CD1c-positive myeloid dendritic cell (primary cell): ENCODE data around the gene GNAI2.

Experiments used
- DNase-seq: peaks from one replicate; pipeline ENCODE4 v3.0.0-alpha.2; 2016; ENCODE audit errors: extremely low spot score

Gene GNAI2

DNA sequence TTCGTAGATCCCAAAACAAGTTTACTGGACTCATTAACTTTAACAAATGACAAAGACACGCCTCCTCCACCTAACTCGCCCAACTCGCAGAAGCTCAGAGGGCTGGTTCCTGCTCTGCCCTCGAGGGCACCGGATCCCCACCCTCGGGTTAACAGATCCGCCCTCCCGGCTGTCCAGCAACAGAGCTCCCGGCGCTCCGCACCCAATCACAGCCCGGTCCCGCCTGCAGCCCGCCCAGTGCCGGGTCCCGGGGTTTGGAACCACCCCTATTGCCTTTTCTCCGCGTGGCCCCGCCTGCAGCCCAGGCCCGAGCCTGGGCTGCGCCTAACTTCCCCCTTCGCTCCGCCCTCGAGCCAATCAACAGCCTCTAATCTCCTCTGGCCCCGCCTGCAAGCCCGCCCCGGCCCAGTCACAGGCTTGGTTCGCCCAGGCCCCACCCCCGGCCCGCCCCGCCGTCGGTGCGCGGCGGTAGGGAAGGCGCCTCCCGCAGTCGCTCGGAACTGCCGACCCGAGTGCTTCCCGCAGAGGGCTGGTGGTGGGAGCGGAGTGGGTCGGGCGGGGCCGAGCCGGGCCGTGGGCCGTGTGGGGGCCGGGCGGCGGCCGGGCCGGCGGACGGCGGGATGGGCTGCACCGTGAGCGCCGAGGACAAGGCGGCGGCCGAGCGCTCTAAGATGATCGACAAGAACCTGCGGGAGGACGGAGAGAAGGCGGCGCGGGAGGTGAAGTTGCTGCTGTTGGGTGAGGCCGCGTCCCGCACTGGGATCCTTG lies at the start of gene GNAI2:
TSS of gene GNAI2 (plus strand) at position 489 of the 768 bp plus-strand sequence. CDS start at position 621, 132 bp downstream.
- peak; percentile 99 for DNase-seq

DNA sequence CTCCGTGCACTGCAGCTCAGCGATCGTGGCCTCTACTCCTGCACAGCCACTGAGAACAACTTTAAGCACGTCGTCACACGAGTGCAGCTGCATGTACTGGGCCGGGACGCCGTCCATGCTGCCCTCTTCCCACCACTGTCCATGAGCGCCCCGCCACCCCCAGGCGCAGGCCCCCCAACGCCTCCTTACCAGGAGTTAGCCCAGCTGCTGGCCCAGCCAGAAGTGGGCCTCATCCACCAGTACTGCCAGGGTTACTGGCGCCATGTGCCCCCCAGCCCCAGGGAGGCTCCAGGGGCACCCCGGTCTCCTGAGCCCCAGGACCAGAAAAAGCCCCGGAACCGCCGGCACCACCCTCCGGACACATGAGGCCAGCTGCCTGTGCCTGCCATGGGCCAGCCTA lies 48.3 kb upstream of the GNAI2 start:
- no peak for DNase-seq

DNA sequence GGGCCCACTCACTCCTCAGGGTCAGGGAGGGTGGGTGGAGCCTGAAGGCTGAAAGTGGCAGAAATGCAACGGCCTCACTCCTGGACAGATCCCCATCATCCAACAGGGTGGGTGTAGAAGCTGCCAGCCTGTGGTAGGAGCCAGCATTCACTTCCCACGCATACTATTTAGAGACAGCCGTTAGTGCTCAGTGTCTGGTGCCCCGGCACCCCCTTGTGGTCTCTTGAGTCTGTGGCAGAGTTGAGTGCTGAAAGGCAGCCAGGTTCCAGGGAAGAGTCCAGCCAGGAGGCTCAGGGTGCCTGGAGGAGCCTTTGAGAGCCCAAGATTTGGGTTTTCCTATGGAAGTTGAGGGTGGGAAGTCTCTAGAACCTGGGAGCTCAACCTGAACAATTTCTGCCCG lies 46.7 kb upstream of the GNAI2 start:
- peak; percentile 72 for DNase-seq

DNA sequence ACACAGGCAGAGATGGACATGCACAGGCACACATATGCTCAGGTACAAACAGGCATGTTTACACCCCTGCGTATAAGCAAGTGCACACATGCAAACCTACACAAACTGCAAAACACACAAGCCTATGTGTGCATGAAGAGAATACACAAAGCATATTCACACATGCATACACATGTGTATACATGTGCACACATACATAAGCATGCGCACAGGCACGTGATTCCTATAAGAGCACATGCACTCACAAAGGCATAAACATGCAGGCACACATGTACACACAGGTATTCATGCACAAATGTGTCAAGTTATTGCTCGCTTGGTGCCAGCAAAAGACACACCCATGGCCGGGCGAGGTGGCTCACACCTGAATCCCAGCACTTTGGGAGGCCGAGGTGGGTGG lies 46.0 kb upstream of the GNAI2 start:
- no peak for DNase-seq

DNA sequence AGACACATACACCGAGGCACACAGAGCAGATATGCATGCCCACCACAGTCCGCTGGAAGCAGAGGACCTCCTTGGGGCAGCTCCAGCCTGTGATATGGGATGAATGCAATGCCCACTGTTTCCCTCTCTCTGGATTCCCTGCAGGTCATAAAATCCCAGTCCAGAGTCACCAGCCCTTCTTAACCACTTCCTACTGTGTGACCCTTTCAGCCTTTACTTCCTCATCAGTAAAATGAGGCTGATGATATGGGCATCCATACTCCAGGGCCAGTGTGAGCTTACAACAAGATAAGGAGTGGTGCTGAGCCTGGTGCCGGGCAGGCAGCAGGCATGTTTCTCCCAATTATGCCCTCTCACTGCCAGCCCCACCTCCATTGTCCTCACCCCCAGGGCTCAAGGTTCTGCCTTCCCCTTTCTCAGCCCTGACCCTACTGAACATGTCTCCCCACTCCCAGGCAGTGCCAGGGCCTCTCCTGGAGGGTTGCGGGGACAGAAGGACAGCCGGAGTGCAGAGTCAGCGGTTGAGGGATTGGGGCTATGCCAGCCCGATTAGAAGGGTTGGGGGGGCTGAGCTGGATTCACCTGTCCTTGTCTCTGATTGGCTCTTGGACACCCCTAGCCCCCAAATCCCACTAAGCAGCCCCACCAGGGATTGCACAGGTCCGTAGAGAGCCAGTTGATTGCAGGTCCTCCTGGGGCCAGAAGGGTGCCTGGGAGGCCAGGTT lies 44.9 kb upstream of the GNAI2 start, which contains the start of gene GNAT1:
TSS of gene GNAT1 (plus strand) at position 675 of the 725 bp plus-strand sequence. CDS start 116 bp downstream, outside the sequence.
- DNase-seq: peak; percentile 45

DNA sequence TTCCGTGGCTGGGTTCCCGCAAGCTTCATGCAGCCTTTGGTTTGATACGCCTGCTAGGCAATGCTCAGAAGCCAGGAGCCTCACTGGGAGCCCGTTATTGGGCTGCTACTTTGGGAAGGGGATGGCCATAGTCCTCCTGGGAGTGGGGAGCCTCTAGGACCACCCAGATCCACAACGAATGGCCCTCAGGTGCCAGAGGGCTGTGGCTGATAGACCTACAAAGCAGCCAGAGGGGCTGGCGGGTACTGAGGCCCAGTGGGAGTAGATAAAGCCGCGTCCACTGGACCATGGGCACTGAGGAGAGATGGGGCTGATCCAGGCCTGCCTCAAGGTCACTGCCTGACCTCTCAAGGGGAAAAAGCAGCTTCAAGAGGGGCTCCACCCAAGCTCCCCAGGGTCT lies 43.9 kb upstream of the GNAI2 start:
- no peak for DNase-seq

DNA sequence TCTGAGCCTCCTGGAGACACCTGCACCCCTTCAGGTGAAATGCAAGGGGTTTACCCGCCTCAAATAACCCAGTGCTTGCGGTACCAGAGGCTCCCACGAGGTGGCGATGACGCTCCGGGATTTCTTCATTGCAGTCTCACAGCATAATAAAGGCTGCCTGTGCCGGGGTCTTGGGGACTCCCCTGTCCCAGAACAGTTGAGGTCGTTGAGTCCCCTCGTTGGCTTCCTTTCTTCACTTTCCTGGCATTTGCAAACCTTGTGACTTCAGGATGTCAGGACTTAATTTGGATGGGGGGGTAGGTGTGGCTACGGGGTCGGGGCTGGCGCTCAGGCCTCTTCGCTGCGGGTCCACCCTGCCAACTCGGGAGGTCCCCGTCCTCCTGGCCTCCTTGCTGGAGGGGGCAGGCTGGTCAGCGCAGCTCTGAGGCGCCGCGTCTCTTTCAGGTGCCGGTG lies 43.3 kb upstream of the GNAI2 start:
- peak; percentile 84 for DNase-seq

DNA sequence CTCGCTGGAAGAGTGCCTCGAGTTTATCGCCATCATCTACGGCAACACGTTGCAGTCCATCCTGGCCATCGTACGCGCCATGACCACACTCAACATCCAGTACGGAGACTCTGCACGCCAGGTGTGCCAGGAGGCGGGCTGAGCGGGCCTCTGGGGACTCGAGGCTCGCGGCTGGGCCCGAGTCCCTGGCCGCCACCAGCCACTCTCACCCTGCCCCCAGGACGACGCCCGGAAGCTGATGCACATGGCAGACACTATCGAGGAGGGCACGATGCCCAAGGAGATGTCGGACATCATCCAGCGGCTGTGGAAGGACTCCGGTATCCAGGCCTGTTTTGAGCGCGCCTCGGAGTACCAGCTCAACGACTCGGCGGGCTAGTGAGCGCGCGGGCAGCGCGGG lies 42.7 kb upstream of the GNAI2 start:
- no peak for DNase-seq

DNA sequence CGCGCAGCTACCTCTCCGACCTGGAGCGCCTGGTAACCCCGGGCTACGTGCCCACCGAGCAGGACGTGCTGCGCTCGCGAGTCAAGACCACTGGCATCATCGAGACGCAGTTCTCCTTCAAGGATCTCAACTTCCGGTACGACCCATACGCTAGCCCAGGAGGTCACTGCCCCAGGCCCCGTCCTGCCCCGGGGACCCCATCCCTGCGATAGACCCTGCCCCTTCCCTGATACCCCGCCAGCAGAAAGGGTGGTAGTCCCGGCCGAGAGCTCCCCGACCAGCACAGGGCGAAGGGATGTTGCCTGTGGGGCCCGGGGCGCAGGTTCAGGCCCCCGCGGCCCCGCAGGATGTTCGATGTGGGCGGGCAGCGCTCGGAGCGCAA lies 42.3 kb upstream of the GNAI2 start:
- no peak for DNase-seq

DNA sequence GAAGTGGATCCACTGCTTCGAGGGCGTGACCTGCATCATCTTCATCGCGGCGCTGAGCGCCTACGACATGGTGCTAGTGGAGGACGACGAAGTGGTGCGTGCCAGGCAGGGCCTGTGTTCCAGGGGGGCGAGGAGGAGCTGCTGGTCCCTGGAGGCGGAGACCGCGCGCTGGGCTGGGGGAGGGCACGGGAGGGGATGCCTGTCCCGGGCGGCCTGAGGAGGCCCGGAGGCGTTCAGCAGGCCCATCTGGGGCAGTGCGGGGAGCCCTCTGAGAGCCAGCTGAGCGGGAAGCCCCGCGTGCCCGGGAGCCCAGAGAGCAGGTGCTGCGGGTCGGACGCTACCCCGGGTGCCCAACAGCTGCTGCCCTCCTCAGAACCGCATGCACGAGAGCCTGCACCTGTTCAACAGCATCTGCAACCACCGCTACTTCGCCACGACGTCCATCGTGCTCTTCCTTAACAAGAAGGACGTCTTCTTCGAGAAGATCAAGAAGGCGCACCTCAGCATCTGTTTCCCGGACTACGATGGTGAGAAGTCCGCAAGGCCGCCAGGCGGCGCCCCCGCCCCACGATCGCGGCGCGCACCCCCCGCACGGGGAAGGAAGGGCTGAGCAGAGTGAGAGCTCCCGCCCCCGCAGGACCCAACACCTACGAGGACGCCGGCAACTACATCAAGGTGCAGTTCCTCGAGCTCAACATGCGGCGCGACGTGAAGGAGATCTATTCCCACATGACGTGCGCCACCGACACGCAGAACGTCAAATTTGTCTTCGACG lies 41.7 kb upstream of the GNAI2 start:
- DNase-seq: peak; percentile 76

DNA sequence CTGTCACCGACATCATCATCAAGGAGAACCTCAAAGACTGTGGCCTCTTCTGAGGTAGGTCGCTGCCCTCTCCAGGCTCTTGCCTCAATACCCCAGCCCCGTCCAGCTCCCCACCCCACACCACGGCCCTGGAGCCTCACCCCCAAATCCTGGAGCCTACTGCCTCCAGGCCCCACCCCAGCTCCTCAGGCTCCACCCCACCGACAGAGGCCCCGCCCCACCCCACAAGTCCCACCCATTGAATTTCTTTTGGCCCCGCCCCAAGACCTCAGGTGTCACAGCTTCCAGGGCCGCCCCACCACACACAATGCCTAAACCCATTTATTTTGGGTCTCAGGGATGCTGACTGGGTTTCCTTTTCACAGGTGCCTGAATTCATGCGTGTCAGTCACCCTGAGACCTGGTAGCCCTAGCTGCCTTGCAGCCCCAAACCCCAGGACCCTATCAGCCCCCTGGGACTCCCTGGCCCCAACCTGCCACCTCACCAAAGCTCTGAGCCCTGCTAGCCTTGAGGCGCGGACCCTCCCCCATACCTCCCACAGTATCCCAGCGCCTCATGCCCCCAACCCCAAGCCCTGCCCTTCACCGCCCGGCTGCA lies 41.0 kb upstream of the GNAI2 start:
- no peak for DNase-seq

DNA sequence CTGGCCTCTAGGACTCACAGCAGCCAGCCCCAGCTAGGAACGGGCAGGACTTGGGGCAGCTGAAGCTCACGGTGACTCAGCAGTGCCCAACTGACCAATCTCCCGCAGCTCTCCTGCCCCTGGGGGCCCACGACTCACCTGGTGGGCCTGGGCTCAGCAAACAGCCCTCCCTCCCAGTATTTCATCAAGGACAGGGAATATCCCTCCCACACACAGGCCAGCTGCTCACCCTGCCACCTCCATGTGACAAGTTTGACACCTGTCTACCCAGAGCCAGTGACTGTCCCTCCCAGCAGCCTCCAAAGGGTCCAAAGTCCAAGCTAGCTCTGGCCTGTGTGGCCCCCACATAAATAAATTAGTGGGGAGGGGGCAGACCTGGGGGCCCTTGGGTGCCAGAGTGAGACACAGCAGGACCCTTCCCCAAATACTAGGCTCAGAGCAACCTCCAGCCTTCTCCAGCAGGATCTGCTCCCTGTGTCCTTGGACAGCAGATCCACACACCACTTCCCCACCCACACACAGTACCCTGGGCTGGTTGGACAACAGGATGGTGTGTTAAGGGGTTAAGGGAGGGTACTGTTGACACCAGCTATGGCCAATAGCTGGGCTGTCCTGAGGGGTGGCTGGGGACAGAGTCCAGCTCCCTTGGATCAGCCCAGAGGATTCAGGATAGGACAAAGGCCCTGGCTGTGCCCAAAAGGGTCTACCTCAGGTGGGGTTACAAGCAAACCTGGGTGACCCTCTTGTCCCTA lies 40.3 kb upstream of the GNAI2 start:
- no peak for DNase-seq

DNA sequence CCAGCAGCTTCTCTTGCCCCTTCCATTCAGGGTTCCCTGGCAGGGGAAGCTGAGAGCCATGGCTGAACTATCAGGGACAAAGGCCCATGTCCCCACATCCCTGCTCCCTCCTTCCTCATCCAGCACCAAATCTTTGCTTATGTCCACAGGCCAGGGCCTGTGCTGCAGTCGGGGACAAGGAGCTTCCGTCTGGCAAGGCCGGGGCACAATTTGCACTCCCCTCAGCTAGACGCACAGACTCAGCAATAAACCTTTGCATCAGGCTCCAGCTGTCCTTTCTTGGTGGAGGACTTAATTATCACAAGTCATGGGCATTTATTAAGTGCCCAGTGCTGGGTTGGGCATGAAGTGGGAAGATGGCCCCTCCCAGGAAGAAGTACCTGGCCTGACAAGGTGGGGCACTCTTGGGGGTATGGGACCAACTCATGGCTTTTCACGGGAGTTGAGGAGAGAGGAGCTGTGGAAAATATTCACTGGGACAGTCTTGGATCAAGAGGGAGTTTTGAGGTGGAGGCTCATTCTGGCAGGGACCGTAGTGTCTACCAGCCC lies 39.7 kb upstream of the GNAI2 start:
- no peak for DNase-seq

DNA sequence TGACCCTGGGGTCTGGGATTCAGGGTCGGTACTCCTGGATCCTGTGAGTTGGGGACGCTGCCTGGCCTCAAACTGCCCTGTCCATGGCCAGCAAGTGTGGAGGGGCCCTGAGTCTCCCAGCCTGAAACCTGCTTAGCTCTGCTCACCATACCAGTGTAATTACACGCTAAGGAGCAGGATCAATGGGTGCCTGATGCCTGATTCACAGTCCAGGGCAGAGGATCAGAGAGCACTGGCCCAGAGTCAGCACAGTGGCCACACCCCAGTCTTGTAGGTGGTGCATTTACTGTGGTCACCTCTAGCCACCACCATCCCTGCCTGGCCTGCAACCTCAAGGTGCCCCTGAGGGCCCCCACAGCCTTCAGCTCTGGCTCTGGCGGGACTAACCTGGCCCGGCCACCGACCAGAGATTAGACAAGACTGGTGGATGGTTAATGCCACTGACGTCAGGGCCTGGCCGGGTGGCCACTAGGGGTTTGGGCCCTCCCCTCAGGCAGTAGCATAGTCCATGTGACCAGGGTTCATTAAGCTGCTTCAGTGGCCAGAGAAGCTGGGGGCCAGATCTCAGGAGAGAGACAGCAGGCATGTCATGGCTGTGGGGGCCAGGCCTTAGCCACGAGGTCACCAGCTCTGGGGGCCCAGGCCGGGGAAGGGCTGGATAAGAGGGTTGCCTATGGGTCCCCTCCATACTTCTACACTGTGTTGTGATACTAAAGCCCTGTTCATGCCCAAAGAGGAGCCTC lies 34.3 kb upstream of the GNAI2 start:
- DNase-seq: no peak

DNA sequence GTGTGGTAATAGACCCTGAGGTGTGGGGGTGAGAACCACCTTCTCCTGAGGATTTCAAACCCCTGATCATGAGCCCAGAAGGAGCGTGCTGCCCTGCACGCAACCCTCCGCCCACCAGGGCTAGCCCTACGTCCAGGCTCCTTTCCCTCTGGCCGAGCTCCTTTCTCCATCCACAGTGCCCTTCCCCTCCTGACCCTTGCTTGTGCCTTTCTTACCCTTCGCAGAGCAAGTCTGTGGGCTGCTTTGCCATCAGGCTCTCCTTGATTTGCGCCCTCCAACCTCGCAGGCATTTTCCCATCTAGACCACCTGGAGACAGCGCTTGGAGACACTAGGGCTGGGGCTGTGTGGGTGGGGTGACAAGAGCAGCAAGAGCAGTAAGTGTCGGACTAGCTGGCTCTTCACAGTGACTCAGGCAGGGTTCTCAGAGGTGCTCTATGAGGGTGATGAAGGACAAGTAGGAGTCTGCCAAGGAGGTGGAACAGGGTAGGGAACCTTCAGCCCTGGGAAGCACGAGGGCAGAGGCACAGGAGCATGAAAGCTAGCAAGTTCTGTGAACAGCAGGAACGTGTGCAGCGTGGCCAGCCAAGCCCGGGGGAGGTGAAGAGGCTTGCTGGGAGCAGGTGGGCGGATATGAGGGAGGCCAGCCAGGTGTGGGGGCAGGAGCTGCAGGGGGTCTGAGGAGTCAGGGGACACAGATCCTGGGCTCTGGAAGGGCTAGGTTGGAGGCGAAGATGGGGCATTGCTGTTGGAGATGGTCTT lies 33.5 kb upstream of the GNAI2 start:
- no peak for DNase-seq

DNA sequence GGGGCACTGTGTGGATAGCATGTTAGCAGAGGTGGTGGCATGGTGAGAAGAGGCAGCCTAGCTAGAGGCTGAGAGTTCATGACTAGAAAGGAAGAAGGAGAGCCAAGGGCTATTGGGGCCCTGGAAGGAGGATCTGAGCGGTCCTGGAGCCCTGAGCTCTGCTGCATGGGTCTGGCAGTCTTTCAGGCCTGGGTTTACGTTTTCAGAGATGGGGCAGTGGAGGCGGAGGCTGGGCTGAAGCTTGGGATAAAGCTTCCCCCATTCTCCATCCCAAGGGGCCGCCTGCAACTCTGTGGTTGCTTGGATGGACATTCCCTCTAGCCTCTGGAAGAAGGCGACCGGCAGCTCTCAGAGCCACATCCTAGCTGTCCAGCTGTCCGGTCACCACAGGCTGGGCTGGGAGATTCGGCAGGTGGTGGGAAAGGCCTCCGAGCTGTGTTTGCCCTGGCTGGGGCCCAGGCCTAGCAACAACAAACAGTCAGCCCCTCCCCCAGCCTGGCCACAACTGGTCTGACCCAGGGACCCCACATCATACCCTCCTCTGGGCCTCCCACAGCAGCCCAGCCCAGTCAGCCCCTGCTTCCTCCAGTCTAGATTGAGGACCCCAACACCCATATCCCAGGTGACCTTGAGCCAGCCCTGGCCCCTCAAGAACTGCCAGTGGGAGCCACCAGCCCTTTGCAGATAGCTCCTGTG lies 32.7 kb upstream of the GNAI2 start:
- no peak for DNase-seq

DNA sequence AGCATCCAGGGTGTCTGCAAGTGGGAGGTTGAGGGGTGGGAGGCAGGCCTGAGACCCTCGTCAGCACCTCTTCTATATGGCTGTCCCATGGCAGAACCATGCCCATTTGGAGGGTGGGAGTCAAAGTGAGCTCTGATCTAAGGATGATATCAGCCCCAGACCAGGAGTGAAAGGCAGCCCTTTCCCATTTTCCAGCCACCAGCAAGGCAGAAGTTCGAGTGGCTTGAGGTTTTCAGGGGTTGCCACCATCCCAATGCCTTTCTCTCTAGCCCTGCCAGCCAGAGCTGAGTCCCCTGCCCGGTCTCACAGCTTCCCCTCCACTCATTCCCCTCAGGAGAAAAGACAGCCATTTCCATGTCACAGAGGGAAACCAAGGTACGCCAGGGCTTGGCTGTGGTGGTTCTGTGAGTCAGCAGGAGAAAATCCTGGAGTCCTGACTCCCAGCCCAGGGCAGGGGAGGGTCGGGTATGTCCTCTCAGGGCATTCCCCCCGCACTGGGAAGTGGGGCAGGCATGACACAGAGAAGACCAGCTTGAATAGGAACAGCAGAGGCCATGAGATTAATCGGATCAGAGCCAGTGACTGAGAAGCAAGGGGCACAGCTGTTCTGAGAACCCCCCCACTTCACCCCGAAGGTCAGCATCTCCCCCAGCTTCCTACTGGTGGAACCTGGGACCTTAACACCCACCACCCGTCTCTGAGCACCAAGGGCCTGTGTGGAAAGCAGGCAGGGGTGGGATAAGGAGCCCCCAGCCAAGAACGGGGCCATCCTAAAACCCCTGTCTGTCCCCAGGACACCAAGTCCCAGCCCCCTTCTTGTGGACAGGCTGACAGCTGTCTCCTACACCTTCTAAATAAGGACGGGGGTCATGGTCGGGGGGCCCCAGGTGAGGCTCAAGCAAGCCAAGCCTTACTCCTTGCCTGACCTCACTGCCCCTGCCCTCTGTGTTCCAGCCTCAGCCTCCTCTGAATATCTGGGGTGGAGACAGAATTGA lies 31.9 kb upstream of the GNAI2 start:
- no peak for DNase-seq
